Stimulated activated CD8-positive, alpha-beta memory T cell treated with anti-CD3 and anti-CD28 coated beads, Interleukin-4, amount 100 ng/mL, for 4 hours (primary cell): ENCODE results near the gene CHST6.
"Not testable (repeated sequence)": the region's sequence is repeated elsewhere in the genome, so short reads cannot be mapped to it uniquely, and the experiment has no call there.

ENCODE experiments used
- DNase-seq, 2 donors: peaks; one replicate each; pipeline ENCODE4 v3.0.0-alpha.2; 2020; ENCODE audit warnings: low read depth in 2 of 2, low spot score in 1 of 2

Gene CHST6

DNA sequence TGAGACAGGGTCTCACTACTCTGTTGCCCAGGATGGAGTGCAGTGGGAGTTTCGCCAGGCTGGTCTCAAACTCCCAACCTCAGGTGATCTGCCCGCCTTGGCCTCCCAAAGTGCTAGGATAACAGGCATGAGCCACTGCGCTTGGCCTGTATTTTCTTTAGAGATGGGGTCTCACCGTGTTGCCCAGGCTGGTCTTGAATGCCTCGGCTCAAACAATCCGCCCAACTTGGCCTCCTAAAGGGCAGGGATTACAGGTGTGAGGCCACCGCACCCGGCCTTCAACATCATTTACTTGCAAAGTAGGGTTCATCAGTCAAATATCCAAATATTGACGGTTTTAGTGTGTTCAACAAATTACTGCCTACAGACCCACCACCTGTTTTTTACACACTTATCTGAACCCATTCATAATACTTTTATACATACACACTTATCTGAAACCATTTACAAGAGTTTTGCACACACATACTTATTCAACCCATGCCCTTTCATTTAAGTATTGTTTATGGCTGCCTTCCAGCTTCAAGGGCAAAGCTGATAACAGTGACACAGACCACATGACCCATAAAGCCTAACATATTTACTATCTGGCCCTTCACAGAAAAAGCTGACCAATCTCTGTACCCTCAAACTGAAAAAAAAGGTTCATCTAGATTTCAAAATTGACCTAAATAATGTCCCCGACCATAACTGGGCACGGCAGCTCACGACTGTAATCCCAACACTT, 42.6 kb downstream of the CHST6 start:
- no peak for DNase-seq

DNA sequence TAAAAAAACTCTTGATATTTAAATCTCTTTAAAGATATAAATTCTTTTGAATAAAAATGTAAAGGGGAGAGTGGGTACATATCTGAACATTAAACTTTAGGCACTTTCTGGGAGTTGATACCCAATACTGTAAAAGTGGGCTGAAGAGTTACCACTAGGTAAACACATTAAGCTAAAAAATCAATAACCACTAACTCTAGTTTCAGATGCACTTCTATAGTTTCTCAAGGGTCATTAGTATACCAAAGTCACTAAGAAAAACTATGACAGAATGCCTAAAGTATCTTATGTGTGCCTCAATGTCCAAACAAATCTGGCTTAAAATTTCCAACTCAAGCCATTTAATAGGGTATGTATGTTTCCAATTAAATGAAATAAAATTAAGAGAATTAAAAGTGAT, 48.8 kb downstream of the CHST6 start:
- DNase-seq: no peak

DNA sequence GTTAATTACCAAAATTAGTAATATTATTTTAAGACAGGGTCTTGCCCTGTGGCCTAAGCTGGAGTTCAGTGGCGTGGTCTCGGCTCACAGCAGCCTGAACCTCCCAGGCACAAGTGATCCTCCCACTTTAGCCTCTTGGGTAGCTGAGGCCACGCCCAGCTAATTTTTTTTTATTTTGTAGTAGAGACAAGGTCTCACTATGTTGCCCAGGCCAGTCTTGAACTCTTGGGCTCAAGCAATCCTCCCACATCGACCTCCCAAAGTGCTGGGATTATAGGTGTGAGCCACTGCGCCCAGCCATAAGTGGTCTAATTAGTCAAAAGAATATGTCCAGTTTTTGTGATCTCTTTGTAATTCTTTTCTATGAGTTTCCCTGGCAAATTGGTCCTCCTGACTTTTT, 49.9 kb downstream of the CHST6 start:
- no peak for DNase-seq

DNA sequence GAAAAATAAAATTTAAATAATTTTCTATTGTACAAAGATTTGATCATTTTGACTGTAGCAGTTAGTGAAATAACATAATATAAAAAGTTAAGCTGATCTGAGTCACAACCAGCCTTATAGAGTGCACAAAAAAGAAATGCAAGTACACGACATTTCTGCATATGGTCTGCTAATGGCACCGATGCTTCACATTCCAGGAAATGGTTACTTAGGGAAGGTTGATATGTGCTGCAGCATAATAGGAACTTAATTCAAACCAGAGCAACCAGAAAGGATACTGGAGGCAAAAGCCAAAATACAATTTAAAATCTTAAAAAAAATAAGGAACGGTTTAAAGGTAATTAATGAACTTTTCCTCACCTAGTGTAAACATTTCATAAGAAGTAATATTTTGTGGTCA, 51.9 kb downstream of the CHST6 start:
- no peak for DNase-seq

DNA sequence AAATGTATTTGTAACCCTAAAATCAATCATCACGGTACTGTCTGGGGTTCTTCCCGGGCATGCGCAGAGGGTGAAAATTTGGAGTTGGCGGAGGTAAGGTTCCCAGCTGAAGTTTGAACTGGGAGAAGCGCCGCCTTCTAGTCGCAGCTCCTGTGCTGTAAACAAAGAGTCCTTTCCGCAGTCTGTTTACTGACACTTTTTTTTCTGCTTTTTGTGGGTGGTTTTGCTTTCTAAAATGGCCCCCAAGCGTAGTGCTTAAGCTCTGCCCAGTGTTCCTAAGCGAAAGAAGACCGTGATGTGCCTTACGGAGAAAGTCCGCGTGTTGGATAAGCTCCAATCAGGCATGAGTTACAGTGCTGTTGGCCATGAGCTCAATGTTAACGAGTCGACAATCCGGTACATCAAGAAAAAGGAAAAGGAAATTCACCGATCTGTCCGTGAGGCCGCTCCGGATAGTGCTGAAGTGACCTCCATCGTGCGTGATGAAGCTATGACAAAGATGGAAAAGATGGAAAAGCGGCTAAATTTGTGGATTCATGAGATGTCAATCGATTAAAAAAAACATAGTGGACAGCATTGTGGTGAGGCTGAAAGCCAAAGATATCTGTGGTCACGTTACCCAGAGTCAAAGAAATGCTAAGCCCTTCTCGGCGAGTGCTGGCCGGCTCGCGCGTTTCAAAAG, 61.4 kb downstream of the CHST6 start:
- DNase-seq: no peak

DNA sequence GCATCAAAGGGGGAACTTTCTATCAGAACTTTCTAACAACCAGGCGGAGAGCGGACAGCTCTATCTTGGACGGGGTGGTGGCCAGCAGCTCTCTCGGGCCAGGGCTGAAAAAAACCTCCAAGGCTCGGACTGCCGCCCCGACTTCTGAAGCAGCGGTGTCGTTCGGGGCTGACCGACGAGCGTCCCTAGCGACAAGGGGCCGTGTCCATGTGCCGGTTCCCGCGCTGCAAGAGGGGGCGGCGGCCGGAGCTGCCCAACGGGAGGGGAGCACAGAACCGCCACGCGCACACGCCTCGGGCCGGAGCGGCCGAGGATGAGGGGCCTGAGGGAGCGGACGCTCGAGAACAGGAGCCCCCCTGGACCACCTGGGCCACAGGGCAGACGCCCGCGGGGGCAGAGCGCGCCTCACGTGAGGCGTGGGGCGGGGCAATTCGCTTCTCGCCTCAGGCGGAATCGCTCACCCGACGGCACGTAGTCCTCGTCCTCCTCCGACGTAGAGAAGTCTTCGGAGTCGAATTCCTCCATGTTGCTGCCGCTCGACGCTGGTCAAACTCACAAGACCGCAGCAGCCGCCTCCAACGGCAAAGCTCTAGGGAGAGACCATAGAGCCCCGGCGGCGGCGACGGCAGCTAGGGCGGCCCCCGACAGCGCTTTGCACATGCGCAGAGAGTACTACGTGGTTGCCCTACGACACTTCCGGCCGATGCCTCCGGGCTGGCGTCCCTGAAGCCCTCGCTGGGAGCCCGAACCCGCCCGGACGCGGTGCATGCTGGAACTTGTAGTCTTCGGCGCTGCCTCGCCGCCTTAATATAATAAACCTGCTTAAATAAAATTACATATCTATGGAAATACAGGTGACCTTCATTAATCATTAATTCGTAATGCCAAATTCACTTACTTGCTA, 62.2 kb downstream of the CHST6 start, which contains the start of gene CFDP1:
CFDP1 (minus strand) TSS at position 676 of the 904 bp plus-strand sequence; CDS start at position 525, 151 bp downstream.
- DNase-seq: peak; percentile 90 to 92

DNA sequence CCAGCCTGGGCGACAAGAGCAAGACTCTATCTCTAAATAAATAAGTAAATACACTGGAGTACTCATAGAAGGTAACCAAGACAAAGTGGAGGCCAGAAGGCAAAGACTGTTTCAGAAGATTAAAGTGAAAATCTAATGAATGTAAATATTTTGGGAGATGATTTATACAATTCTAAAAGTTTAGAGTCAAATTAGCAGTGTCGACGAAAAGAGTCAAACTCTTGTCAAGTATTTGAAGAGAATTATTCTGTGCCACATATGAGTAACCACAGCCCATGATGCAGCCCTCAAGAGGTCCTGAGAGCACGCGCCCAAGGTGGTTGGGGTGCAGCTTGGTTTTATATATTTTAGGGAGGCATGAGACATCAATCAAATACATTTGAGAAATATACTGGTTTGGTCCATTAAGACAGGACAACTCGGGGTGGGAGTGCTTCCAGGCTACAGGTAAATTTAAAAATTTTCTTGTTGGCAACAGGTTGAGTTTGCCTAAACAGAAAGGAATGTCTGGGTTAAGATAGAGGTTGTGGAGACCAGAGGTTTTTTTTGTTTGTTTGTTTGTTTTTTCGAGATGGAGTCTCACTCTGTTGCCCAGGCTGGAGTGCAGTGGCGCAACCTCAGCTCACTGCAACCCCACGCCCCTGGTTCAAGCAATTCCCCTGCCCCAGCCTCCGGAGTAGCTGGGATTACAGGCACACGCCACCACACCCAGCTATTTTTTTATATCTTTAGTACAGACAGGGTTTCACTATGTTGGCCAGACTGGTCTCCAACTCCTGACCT, 65.4 kb downstream of the CHST6 start:
- no peak for DNase-seq

DNA sequence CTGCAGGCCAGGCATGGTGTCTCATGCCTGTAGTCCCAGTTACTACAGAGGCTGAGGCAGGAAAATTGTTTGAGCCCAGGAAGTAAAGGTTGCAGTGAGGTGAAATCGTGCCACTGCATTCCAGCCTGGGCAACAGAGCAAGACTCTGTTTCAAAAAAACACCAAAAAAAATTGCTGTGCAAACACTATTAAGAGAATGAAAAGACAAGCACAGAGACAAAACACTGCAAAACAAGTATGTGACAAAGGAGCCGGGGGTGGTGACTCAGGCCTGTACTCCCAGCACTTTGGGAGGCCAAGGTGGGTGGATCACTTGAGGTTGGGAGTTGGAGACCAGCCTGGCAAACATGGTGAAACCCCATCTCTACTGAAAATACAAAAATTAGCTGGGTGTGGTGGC, 68.7 kb downstream of the CHST6 start:
- DNase-seq: not testable (repeated sequence)

DNA sequence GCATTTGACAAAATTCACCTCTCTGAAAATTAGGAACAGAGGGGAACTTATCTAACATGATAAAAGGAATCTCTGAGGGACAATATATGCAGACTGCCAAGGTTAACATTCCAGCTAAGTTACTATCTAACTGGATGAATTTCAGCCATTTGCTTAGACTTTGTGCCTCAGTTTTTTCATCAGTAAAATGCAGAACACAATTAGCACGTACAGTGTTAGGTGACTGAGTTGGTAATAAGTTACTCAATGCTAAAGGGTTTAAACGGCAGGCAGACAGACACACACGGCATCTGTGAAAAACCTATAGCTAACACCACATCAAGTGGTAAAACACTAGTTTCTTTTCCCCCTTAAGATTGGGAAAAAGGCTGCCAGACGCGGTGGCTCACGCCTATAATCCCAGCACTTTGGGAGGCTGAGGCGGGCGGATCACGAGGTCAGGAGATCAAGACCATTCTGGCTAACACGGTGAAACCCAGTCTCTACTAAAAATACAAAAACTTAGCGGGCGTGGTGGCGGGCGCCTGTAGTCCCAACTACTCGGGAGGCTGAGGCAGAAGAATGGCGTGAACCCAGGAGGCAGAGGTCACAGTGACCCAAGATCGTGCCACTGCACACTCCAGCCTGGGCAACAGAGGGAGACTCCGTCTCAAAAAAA, 71.0 kb downstream of the CHST6 start:
- DNase-seq: not testable (repeated sequence)

DNA sequence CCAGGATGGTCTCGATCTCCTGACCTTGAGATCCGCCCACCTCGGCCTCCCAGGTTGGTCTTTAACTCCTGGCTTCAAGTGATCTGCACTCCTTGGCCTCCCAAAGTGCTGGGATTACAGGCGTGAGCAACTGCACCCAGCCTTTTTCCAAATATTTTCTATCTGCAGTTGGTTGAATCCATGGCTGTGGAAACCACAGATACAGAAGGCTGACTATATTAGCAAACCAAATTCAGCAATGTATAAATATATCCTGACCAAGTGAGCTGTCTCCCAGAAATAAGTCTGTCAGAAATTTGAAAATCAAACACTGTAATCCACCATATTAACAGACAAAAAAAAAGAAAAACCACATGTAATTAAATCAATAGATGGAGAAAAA, 71.5 kb downstream of the CHST6 start:
- DNase-seq: no peak
